Fibroblast of the aortic adventitia (primary cell): ENCODE results near the gene PEX5L. TPM values are rescaled to one million over a fixed set of nuclear protein-coding genes. Genes with fewer than 3 reads are reported as not detected.

Experiments used
- DNase-seq: peaks from one replicate; pipeline ENCODE4 v3.0.0-alpha.2; 2010; ENCODE audit warnings: low read depth
- H3K4me3 ChIP-seq: 2 replicates; pipeline ENCODE4 v1.5.1; 2011; ENCODE audit warnings: low read depth, mild to moderate bottlenecking, control low read depth, low read length, moderate library complexity
- CTCF ChIP-seq: IDR thresholded peaks from 2 replicates; pipeline ENCODE4 v1.5.1; 2011; ENCODE audit warnings: mild to moderate bottlenecking, low read length, control low read depth, inconsistent platforms; ENCODE audit not compliant: insufficient read depth
- total RNA-seq: library from RNA; depleted of rRNA; stranded (reverse); fragments of >200 nt; gene quantifications from 2 replicates; pipeline ENCODE4 v1.2.3, GENCODE V29; 2012; ENCODE audit warnings: low replicate concordance

Gene PEX5L
- total RNA-seq, 1 donor, result 0.27 TPM

- no peak for TF ChIP-seq CTCF
- no peak overlapping the region for H3K4me3 ChIP-seq
- DNase-seq, result no peak
Observed at GRCh38 chr3:179958759-179959158, 78.0 kb downstream of the PEX5L start.

- DNase-seq, result no peak
- TF ChIP-seq CTCF, result no peak
- no peak overlapping the region for H3K4me3 ChIP-seq
Observed at GRCh38 chr3:179958143-179958542, 78.6 kb downstream of the PEX5L start.

GRCh38 chr3:179957264-179957845 lies 79.4 kb downstream of the PEX5L start:
- no peak for DNase-seq
- TF ChIP-seq CTCF, result no peak
- H3K4me3 ChIP-seq, result no peak overlapping the region

DNA sequence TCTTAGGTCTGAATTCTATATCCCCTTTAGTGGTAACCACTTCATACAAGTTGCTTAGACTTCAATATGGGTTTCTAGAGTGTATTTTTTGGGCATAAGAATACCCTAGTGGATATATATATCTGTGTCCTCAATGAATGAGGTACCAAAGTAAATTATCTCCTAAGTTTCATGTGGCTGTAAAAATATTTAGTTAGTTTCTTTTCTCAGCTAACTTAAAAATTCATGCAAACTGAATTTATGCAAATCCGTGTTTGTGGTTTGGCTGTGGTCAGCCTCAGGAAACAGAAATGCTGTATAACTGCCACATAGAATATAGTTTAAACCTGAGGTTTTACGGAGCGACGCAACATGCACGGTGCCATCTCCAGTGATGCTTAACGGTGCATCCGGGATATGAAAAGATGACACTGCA lies 80.3 kb downstream of the PEX5L start:
- no peak overlapping the region for H3K4me3 ChIP-seq
- no peak for TF ChIP-seq CTCF
- DNase-seq, result no peak

DNA sequence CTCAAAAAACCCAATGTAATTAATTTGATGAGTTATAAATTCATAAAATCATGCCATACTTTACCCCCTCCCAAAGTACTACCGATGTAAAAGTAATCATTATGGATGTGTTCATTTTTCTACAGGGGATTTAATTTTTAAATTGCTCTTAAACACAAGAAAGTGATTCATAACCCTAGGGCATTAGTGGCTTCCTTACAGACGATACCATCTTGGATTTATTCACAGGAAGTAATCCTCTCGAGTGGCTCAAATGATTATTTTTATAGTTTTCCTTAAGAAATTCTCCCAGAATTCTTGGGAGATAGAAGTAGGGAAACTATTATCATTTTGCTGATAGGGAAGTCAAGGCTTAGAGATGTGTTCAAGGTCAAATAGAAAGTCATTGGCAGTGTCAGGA lies 80.9 kb downstream of the PEX5L start:
- no peak for DNase-seq
- H3K4me3 ChIP-seq, result no peak overlapping the region
- no peak for TF ChIP-seq CTCF

DNA sequence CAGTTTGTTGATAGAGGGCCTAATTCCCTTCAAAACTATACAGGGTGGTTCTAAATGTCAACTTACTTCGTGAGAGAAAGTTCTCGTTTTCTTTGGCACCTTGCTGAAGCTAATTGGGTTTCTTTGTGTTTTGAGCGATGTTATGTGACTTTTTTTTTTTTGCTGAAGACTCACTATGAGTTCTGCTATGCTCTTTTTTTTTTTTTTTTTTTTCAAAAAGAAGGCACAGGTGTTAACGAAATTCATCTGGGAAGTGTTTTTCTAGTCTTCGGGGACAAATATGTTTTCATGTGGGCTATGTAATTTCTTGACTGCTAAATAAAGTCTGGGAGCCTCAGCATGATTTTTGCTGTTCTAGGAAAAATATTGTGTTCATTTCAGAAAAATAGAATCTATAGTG lies 81.5 kb downstream of the PEX5L start:
- no peak for TF ChIP-seq CTCF
- H3K4me3 ChIP-seq, result no peak overlapping the region
- DNase-seq, result no peak
